22Rv1 (cell line): ENCODE results near the gene TNXB.
A peak's percentile ranks its signal among the peaks of the same experiment; 100 is the strongest.
"Not testable (repeated sequence)": the region's sequence is repeated elsewhere in the genome, so short reads cannot be mapped to it uniquely, and the experiment has no call there.

ENCODE experiments used
- H3K27ac ChIP-seq: fragments of 450-650 bp; 2 replicates; pipeline ENCODE4 v1.5.1; 2017
- ZFX ChIP-seq: fragments of 450-650 bp; IDR thresholded peaks from 2 replicates; pipeline ENCODE4 v1.6.1; 2017; ENCODE audit warnings: antibody characterized with exemption, borderline replicate concordance
- TF ChIP-seq, protein P1 (sequence below): fragments of 450-650 bp; IDR thresholded peaks from 2 replicates; pipeline ENCODE4 v1.5.1; 2017; ENCODE audit warnings: mild to moderate bottlenecking

The TNXB gene

DNA sequence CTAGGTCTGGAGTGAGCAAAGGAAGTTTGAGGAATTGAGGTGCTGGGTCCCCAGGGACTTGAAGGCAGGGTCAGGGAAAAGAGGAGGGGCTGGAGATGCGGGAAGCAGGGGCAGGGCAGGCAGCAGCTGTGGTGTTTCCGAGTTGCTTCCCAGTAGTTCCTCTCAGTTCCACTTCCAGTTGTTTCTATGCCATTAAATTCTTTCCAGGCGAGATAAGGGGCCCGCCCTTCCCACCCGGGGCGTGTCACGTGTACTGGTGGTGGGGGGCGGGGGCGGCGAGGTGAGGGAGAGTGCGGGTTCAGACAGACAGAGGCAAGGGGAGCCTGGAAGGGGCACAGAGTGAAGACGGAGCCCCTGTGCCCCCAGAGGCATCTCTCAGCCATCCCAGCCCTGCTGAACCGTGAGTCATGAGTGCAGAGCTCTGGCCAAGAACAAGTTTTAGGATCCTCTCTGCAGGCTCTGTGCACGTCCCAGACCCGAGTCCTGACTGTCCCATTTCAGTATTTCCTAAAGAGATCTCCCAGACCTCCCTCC is 977 bp downstream of the TNXB start:
- TF ChIP-seq, protein P1, sequence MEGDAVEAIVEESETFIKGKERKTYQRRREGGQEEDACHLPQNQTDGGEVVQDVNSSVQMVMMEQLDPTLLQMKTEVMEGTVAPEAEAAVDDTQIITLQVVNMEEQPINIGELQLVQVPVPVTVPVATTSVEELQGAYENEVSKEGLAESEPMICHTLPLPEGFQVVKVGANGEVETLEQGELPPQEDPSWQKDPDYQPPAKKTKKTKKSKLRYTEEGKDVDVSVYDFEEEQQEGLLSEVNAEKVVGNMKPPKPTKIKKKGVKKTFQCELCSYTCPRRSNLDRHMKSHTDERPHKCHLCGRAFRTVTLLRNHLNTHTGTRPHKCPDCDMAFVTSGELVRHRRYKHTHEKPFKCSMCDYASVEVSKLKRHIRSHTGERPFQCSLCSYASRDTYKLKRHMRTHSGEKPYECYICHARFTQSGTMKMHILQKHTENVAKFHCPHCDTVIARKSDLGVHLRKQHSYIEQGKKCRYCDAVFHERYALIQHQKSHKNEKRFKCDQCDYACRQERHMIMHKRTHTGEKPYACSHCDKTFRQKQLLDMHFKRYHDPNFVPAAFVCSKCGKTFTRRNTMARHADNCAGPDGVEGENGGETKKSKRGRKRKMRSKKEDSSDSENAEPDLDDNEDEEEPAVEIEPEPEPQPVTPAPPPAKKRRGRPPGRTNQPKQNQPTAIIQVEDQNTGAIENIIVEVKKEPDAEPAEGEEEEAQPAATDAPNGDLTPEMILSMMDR = no peak
- no peak for TF ChIP-seq ZFX
- H3K27ac ChIP-seq = no peak overlapping the region

DNA sequence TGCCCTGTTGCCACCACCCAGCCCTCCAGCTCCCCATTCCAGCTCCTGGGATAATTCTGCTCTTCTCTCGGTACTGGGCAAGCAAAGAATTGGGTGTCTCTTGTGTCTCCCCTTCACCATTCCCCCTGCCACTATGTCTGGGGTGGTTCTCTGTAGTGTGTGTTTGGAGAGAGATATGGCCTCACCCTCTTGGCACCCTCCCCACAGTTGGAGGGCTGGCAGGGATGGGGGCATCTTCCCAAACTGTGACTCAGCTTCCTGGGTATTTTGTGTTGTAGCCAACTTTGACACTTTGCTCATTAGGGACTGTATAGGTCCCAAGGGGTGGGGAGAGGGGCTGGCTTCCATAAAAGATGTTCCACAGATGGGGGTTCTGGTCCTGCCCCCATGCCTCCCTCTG is 1.7 kb downstream of the TNXB start:
- TF ChIP-seq, protein P1 = no peak
- H3K27ac ChIP-seq = no peak overlapping the region

DNA sequence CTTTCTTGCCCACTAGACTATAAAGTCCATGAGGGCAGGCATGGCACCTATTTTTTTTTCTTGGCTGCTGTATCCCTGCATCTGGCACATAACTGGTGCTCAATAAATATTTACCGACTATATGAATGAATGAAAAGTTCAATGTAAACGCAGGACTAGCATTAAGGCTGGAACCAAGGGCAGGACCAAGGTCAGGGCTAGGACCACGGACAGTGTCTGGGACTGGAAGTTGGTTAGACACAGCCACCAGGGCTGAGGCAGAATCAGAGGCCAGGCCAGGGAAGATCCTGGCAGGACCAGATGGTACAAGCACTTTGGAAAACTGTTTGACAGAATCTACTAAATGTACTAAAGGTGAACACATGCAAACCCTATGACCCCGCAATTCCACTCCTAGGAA is 3.7 kb downstream of the TNXB start:
- no peak for TF ChIP-seq ZFX
- TF ChIP-seq, protein P1 = no peak
- no peak overlapping the region for H3K27ac ChIP-seq

DNA sequence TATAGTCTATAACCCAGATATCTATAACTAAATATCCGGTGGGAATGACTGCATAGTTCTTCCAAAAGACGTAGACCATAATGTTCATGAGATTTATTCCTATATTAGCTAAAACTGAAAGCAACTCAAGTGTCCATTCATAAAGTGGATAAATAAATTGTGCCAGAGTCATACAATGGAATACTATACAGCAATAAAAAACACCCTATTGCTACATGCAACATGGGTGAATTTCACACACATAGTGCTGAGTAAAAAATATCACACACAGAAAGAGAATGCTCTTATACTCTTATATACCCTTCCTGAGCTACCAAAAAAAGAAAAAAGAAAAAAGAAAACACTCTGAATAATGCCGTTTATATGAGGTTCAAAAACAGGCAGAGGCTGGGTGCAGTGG is 6.9 kb downstream of the TNXB start:
- H3K27ac ChIP-seq = peak overlapping the region; percentile 29; the same call in 1 of the 2 replicates
- TF ChIP-seq, protein P1 = no peak
- no peak for TF ChIP-seq ZFX

DNA sequence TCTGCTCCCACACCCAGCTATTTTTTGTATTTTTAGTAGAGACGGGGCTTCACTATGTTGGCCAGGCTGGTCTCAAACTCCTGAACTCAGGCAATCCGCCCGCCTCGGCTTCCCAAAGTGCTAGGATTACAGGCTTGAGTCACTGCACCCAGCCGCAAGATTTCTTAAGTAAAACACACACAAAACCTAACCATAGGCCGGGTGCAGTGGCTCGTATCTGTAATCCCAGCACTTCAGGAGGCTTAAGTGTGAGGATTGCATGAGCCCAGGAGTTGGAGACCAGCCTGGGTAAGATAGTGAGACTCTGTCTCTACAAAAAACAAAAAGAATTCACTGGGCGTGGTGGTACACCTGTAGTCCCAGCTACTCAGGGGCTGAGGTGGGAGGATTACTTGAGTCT is 8.9 kb downstream of the TNXB start:
- H3K27ac ChIP-seq = not testable (repeated sequence)

DNA sequence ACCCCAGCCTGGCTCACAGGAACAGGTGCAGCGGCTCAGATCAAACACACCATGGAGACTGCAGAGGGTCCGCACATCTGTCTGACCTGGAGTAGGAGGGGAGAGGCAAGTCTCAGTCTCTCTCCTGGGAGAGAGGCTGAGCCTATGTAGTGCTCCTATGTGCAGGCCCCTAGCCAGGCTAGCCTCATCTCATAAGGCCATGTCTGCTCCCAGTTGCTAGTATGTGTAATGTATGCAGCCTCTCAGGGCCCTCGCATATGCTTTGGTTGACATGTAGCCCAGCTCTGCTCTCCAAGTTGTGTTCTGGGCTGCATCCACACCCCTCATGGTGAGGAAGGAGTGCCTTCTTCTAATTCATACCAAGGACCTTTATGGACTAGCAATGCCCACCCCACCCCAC is 11.8 kb downstream of the TNXB start:
- H3K27ac ChIP-seq = no peak overlapping the region
- TF ChIP-seq, protein P1 = no peak
- no peak for TF ChIP-seq ZFX

DNA sequence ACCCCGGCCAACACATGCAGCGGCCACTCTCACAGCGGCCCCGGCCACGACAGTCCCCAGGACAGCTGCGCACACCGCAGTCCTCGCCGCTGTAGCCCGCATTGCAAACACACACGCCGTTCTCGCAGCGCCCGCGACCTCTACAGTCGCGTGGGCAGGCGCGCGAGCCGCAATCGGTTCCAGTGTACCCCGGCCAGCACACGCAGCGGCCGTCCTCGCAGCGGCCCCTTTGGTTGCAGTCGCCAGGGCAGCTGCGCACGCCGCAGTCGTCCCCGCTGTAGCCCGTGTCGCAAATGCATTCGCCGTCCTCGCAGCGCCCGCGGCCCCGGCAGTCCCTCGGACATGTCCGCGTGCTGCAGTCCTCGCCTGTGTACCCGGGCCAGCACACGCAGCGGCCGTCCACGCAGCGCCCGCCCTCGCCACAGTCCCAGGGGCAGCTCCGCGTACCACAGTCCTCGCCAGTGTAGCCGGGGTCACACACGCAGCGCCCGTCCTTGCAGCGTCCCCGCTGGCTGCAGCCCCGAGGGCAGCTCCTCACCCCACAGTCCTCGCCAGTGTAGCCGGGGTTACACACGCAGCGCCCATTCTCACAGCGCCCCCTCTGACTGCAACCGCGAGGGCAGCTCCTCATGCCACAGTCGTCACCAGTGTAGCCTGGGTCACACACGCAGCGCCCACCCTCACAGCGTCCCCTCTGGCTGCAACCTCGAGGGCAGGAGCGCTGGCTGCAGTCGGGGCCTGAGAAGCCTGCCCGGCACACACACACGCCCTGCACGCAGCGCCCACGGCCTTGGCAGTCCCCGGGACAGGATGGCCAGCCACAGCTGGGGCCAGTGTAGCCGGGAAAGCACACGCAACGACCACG is 12.5 kb downstream of the TNXB start:
- no peak for TF ChIP-seq ZFX
- TF ChIP-seq, protein P1 = peak; percentile 37

More for the DNA sequence above, 12.5 kb downstream of the TNXB start:
- no peak overlapping the region for H3K27ac ChIP-seq
